Heart left ventricle (tissue), 13 donors: ENCODE measurements around the gene FGD4.

Experiments used
- CTCF ChIP-seq, 12 donors: fragments of 200-600 bp; sonication (generic) in 4 of 12; IDR thresholded peaks; one replicate each; pipeline versions ENCODE4 v1.5.0 to v1.8.0; 2018 to 2022; ENCODE audit warnings: antibody characterized with exemption in 12 of 12, mild to moderate bottlenecking in 5 of 12
- POLR2A ChIP-seq, 2 donors: fragments of 450-650 bp; IDR thresholded peaks; one replicate each; pipeline ENCODE4 v1.6.1; 2017; ENCODE audit warnings: antibody characterized with exemption in 2 of 2, mild to moderate bottlenecking in 2 of 2, moderate library complexity in 2 of 2
- donor health status: ischemic (EF 13 %, LVEDD 7.1; RV severe dilation, severe dysfunction).
- donor health status: DM: no; HTN: yes; CAD: no.
- donor health status: DM: no; HTN: no; CAD: no.
- donor health status: ischemic (EF 25% LVEDD 6.9; RV normal size, moderate dysfunction).
- donor health status: ischemic (EF 25% LVEDD 5.7; RV mildly dilated, moderate dysfunction).
- donor health status: ischemic (EF 35%, LVEDD 5.7; RV mildly dilated, moderate dysfunction).
- donor health status: nonischemic (EF 11% LVEDD 7.7; RV severe dilation, severe dysfunction).
- donor health status: DM: yes; HTN: yes; CAD: no.
- donor health status: PGD.
- donor health status: ischemic (EF 29% LVEDD 5.4; RV normal size, mild dysfunction).
- donor health status: nonischemic (EF 23%, LVEDD 6.1; RV moderate dilation, normal function).

- TF ChIP-seq CTCF (IDR thresholded peaks at IDR 0.05) (no peak), POLR2A (IDR thresholded peaks at IDR 0.05) (peak in 1 of 2 donors; percentile 50)
Measured at GRCh38 chr12:32533971-32534590, 134.7 kb downstream of the FGD4 start.
